ENCODE measurements around the gene LYSMD4.

DNA sequence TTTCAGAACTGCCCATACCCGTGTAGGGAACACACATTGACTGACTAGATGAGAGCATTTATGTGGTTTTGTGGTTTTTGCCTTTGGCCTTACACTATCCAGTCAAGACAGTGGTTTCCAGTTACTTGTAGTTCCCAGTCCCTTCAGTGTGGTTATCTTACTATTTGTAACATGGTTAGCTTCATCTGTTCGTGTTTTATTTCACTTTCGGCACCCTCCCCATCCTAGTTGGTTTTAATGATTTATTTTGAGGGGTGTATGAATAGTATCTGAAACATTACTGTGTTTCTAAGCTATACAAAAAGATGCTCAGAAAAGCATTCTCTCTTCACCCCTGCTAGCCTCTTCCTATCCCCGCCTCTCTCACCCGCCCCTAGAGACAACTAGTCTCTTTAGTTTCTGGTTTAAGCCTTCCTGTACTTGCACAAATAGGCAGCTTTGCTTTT lies 14.1 kb downstream of the LYSMD4 start:
- no peak for TF ChIP-seq CTCF (IDR thresholded peaks at IDR 0.05; ENCODE audit: low read length)
- no peak for TF ChIP-seq EZH2 (IDR thresholded peaks at IDR 0.05; ENCODE audit: borderline replicate concordance, low read length)

All from OCI-LY1 (cell line).